SK-N-SH (cell line): ENCODE data around the gene ALDH16A1. TPM values are rescaled to one million over a fixed set of nuclear protein-coding genes. Genes with fewer than 3 reads are reported as not detected.

Source experiments
- CTCF ChIA-PET: fragments of 300-600, 350-600 bp; formaldehyde crosslinking; extraction: SDS; loops from one replicate; lab custom pipeline; 2021; lab: Yijun Ruan, JAX
- POLR2A ChIA-PET: fragments of 350-600 bp; sonication (Branson Sonifier 250); formaldehyde crosslinking; extraction: SDS; loops from one replicate; lab custom pipeline; 2020; ENCODE audit warnings: antibody characterized with exemption, inconsistent platforms; lab: Yijun Ruan, JAX
- DNase-seq: peaks from one replicate; pipeline ENCODE4 v3.0.0; 2012
- H2AFZ ChIP-seq: fragments of 200-600 bp; sonication (generic); 2 replicates; pipeline ENCODE4 v1.8.1; 2016; ENCODE audit warnings: antibody characterized with exemption, mild to moderate bottlenecking, low read depth
- H3F3A ChIP-seq: fragments of 200-600 bp; sonication (generic); replicated peaks from 2 replicates; pipeline ENCODE3; 2016; ENCODE audit warnings: antibody characterized with exemption, mild to moderate bottlenecking; ENCODE audit not compliant: insufficient read depth
- H3K27ac ChIP-seq, 2 experiments: fragments of 200-500 bp in 1 of 2; fragments of 200-600 bp in 1 of 2; sonication (Bioruptor generic) in 1 of 2; sonication (generic), shearing (Covaris generic) in 1 of 2; 2 replicates each; pipeline versions ENCODE4 v1.5.1 to v1.6.1; 2014 to 2016; ENCODE audit warnings: low read depth in 2 of 2, inconsistent platforms in 1 of 2, low read length in 1 of 2, mild to moderate bottlenecking in 1 of 2, mixed read lengths in 1 of 2
- H3K27me3 ChIP-seq: fragments of 200-600 bp; sonication (generic), shearing (Covaris generic); 2 replicates; pipeline ENCODE4 v1.6.1; 2016; ENCODE audit warnings: mixed run types; ENCODE audit not compliant: insufficient read depth
- H3K36me3 ChIP-seq, 2 experiments: fragments of 200-500 bp in 1 of 2; fragments of 200-600 bp in 1 of 2; sonication (Bioruptor generic) in 1 of 2; sonication (generic) in 1 of 2; replicated peaks in 1 of 2; 2 replicates each; pipeline versions ENCODE3 to v1.5.1; 2014 to 2016; ENCODE audit warnings: low read length in 1 of 2, mild to moderate bottlenecking in 1 of 2; ENCODE audit not compliant: insufficient read depth in 2 of 2, control insufficient read depth in 1 of 2
- H3K4me1 ChIP-seq, 2 experiments: fragments of 200-500 bp in 1 of 2; fragments of 200-600 bp in 1 of 2; sonication (Bioruptor generic) in 1 of 2; sonication (generic), shearing (Covaris generic) in 1 of 2; 2 replicates each; pipeline versions ENCODE4 v1.5.1 to v1.6.1; 2014 to 2016; ENCODE audit warnings: low read depth in 1 of 2, low read length in 1 of 2, mixed run types in 1 of 2; ENCODE audit not compliant: insufficient read depth in 2 of 2, control insufficient read depth in 1 of 2
- H3K4me2 ChIP-seq: fragments of 200-600 bp; sonication (generic), shearing (Covaris generic); 2 replicates; pipeline ENCODE4 v1.6.1; 2017; ENCODE audit warnings: mixed run types
- H3K4me3 ChIP-seq, 2 experiments: fragments of 200-500 bp in 1 of 2; fragments of 200-600 bp in 1 of 2; sonication (Bioruptor generic) in 1 of 2; sonication (generic), shearing (Covaris generic) in 1 of 2; 2 replicates each; pipeline versions ENCODE4 v1.5.1 to v1.8.1; 2014 to 2016; ENCODE audit warnings: low read depth in 2 of 2, inconsistent platforms in 1 of 2, low read length in 1 of 2, mild to moderate bottlenecking in 1 of 2, mixed read lengths in 1 of 2, moderate library complexity in 1 of 2
- H3K79me2 ChIP-seq: fragments of 200-600 bp; sonication (generic); 2 replicates; pipeline ENCODE4 v1.8.1; 2017; ENCODE audit warnings: mild to moderate bottlenecking; ENCODE audit not compliant: insufficient read depth
- H3K9ac ChIP-seq: fragments of 200-600 bp; sonication (generic); 2 replicates; pipeline ENCODE4 v1.6.1; 2017; ENCODE audit warnings: mixed run types
- H3K9me2 ChIP-seq: fragments of 200-600 bp; sonication (generic); 2 replicates; pipeline ENCODE4 v1.6.1; 2017; ENCODE audit warnings: mixed run types
- H3K9me3 ChIP-seq: fragments of 200-600 bp; sonication (generic); 2 replicates; pipeline ENCODE4 v1.6.1; 2017; ENCODE audit warnings: mixed run types, mild to moderate bottlenecking, moderate library complexity
- H4K20me1 ChIP-seq: fragments of 200-600 bp; sonication (generic); 2 replicates; pipeline ENCODE4 v1.6.1; 2017; ENCODE audit warnings: mild to moderate bottlenecking, mixed run types; ENCODE audit not compliant: insufficient read depth
- CHD2 ChIP-seq: fragments of 150-350 bp; IDR thresholded peaks from 2 replicates; pipeline ENCODE4 v1.6.1; 2018; ENCODE audit warnings: low read length; ENCODE audit not compliant: partially characterized antibody
- EP300 ChIP-seq, 2 experiments: IDR thresholded peaks; 2 replicates each; pipeline versions ENCODE4 v1.4.0 to v1.6.1; 2012; ENCODE audit warnings: borderline replicate concordance in 1 of 2, low read depth in 1 of 2, low read length in 1 of 2
- EZH2phosphoT487 ChIP-seq: fragments of 200-600 bp; sonication (generic); IDR thresholded peaks from 2 replicates; pipeline ENCODE4 v1.6.1; 2017; ENCODE audit warnings: low read depth, mixed run types, mild to moderate bottlenecking, antibody characterized with exemption, moderate library complexity, borderline replicate concordance
- FOXJ3 ChIP-seq: sonication (generic); formaldehyde crosslinking; IDR thresholded peaks from 2 replicates; pipeline ENCODE4 v1.5.1; 2020; ENCODE audit warnings: mild to moderate bottlenecking, missing genetic modification reagents
- GATA2 ChIP-seq: sonication (generic); formaldehyde crosslinking; IDR thresholded peaks from 2 replicates; pipeline ENCODE4 v1.5.0; 2020; ENCODE audit warnings: mild to moderate bottlenecking, missing genetic modification reagents
- MAX ChIP-seq: IDR thresholded peaks from 2 replicates; pipeline ENCODE4 v1.4.0; 2012; ENCODE audit warnings: low read depth
- MEF2A ChIP-seq: IDR thresholded peaks from 2 replicates; pipeline ENCODE4 v1.4.0; 2012; ENCODE audit warnings: low read depth, borderline replicate concordance
- NFIC ChIP-seq: IDR thresholded peaks from 2 replicates; pipeline ENCODE4 v1.4.0; 2012; ENCODE audit warnings: borderline replicate concordance
- NRF1 ChIP-seq: IDR thresholded peaks from 2 replicates; pipeline ENCODE4 v1.6.1; 2012; ENCODE audit warnings: low read depth, mild to moderate bottlenecking, low read length
- PBX3 ChIP-seq: IDR thresholded peaks from 2 replicates; pipeline ENCODE4; 2012
- RCOR1 ChIP-seq: fragments of 150-350 bp; IDR thresholded peaks from 2 replicates; pipeline ENCODE4 v1.6.1; 2017; ENCODE audit warnings: antibody characterized with exemption, low read length
- REST ChIP-seq: IDR thresholded peaks from 2 replicates; pipeline ENCODE4 v1.6.1; 2012; ENCODE audit warnings: mild to moderate bottlenecking, low read depth, low read length, moderate library complexity
- RFX5 ChIP-seq: IDR thresholded peaks from 2 replicates; pipeline ENCODE4 v1.6.1; 2012; ENCODE audit warnings: mild to moderate bottlenecking, improper control_type of control experiment, low read length
- RXRA ChIP-seq: IDR thresholded peaks from 2 replicates; pipeline ENCODE4 v1.4.0; 2012; ENCODE audit warnings: low read depth, mild to moderate bottlenecking, borderline replicate concordance
- SIN3A ChIP-seq: IDR thresholded peaks from 2 replicates; pipeline ENCODE4 v1.6.1; 2012; ENCODE audit warnings: low read depth, mild to moderate bottlenecking, low read length, moderate library complexity, borderline replicate concordance
- SMC3 ChIP-seq: IDR thresholded peaks from 2 replicates; pipeline ENCODE4 v1.6.1; 2012; ENCODE audit warnings: low read depth, low read length, improper control_type of control experiment
- USF2 ChIP-seq: fragments of 150-350 bp; IDR thresholded peaks from 2 replicates; pipeline ENCODE4 v1.6.1; 2017; ENCODE audit warnings: antibody characterized with exemption, low read length, low read depth, borderline replicate concordance
- ZBTB33 ChIP-seq: IDR thresholded peaks from 2 replicates; pipeline ENCODE4 v1.4.0; 2012; ENCODE audit warnings: low read depth, borderline replicate concordance
- WGBS: methylation state at CpG from one replicate; pipeline ENCODE4 v1.1.6; 2017; ENCODE audit warnings: low lambda C conversion rate; 5-methylcytosine and 5-hydroxymethylcytosine counted together
- polyA plus RNA-seq, 3 experiments: library from polyadenylated mRNA; depleted of rRNA; stranded (reverse); fragments of >200 nt; gene quantifications; 2 replicates each; pipeline ENCODE4 v1.2.3, GENCODE V29; 2012

The ALDH16A1 gene
- polyA plus RNA-seq, 1 of the 3 experiments (the other 2 are of a cell fraction) = 15.7 TPM

GRCh38 chr19:49497789-49498103, 44.7 kb downstream of the ALDH16A1 start:
- peak overlapping the region in 1 of 2 experiments; percentile 90; a peak in 2 of 4 replicates for H3K27ac ChIP-seq
- H3K36me3 ChIP-seq = peaks cover 31 to 33% of the 10 kb centered on the region in 2 experiments
- H3K9ac ChIP-seq = peak overlapping the region; percentile 96
- WGBS = 67% methylated on average over 6 of the region's 12 CpGs
- DNase-seq = no peak
- H4K20me1 ChIP-seq = peaks cover 27% of the 10 kb centered on the region
- H3K79me2 ChIP-seq = peaks cover 28% of the 10 kb centered on the region
- ChIA-PET POLR2A (no interaction called here), CTCF (interaction anchor here (1.7 kb wide), 1 partner anchor 9 kb away, joined by 5 read pairs; no protein-coding TSS in a partner anchor)
- H3F3A ChIP-seq = peaks cover 77% of the 10 kb centered on the region
- H3K4me3 ChIP-seq = peak overlapping the region; percentile 88 to 97
- TF ChIP-seq CHD2 = no peak
- TF ChIP-seq EZH2phosphoT487 = no peak
- TF ChIP-seq EP300 (IDR thresholded peaks at IDR 0.05; ENCODE audit: borderline replicate concordance in 1 of 2, low read depth in 1 of 2, low read length in 1 of 2) = no peak
- no peak for TF ChIP-seq NFIC
- no peak for TF ChIP-seq SIN3A
- TF ChIP-seq MEF2A = no peak
- no peak for TF ChIP-seq FOXJ3 (CRISPR knock-in tag)
- no peak for TF ChIP-seq USF2
- TF ChIP-seq SMC3 = no peak
- no peak for TF ChIP-seq GATA2
- TF ChIP-seq NRF1 = no peak
- H3K9me2 ChIP-seq = no peaks in the 10 kb centered on the region
- peaks cover 11 to 24% of the 10 kb centered on the region in 2 experiments for H3K4me1 ChIP-seq
- H3K4me2 ChIP-seq = peak overlapping the region; percentile 91
- H2AFZ ChIP-seq = no peak overlapping the region
- H3K27me3 ChIP-seq = no peaks in the 10 kb centered on the region
- H3K9me3 ChIP-seq = no peaks in the 10 kb centered on the region

GRCh38 chr19:49498475-49498874, 45.5 kb downstream of the ALDH16A1 start:
- POLR2A ChIA-PET = interaction anchor here (0.8 kb wide), 1 partner anchor 48 kb away, joined by 4 read pairs; no protein-coding TSS in a partner anchor
- no peak for TF ChIP-seq PBX3
- no peak for TF ChIP-seq FOXJ3 (CRISPR knock-in tag)
- no peak for TF ChIP-seq EZH2phosphoT487
- no peak for TF ChIP-seq RFX5
- no peak for TF ChIP-seq MEF2A
- no peak for TF ChIP-seq RXRA
- no peak for TF ChIP-seq ZBTB33
- TF ChIP-seq EP300 (IDR thresholded peaks at IDR 0.05; ENCODE audit: borderline replicate concordance in 1 of 2, low read depth in 1 of 2, low read length in 1 of 2) = no peak
- TF ChIP-seq REST = no peak
- no peak for TF ChIP-seq RCOR1
- TF ChIP-seq MAX = no peak

More at GRCh38 chr19:49498475-49498874, 45.5 kb downstream of the ALDH16A1 start:
- Histone ChIP-seq H3K4me1 (peaks cover 11 to 26% of the 10 kb centered on the region in 2 experiments), H3K79me2 (peaks cover 28% of the 10 kb centered on the region), H4K20me1 (peaks cover 27% of the 10 kb centered on the region), H3K4me2 (peak overlapping the region; percentile 91), H3K27ac (no peak overlapping the region), H3K27me3 (no peaks in the 10 kb centered on the region), H3K9me3 (no peaks in the 10 kb centered on the region), H3K9ac (peak overlapping the region; percentile 96; the same call in 1 of the 2 replicates), H3K4me3 (peak overlapping the region in 1 of 2 experiments; percentile 97; a peak in 1 of 4 replicates), H2AFZ (no peak overlapping the region), H3F3A (peaks cover 70% of the 10 kb centered on the region), H3K36me3 (peaks cover 26 to 30% of the 10 kb centered on the region in 2 experiments), H3K9me2 (no peaks in the 10 kb centered on the region)
- DNase-seq = no peak
- CTCF ChIA-PET = interaction anchor here (1.5 to 1.7 kb wide), 2 partner anchors 8 to 174 kb away, joined by 3 to 5 read pairs; no protein-coding TSS in a partner anchor
- 88% methylated on average over 7 of the region's 7 CpGs for whole genome bisulfite sequencing
